Omental fat pad (tissue), 4 donors: ENCODE data around the gene TBC1D5. TPM values are rescaled to one million over a fixed set of nuclear protein-coding genes. Genes with fewer than 3 reads are reported as not detected.

ENCODE experiments used
- ATAC-seq: fragments of 150-250 bp; one replicate; pipeline ENCODE4 v1.9.1; 2016; ENCODE audit warnings: mild to moderate bottlenecking, moderate library complexity; ENCODE audit not compliant: low FRiP score
- DNase-seq: peaks from one replicate; pipeline ENCODE4 v3.0.0-alpha.2; 2019; ENCODE audit warnings: low spot score
- CTCF ChIP-seq, 3 donors: fragments of 450-650 bp; IDR thresholded peaks; one replicate each; pipeline ENCODE4 v1.5.1; 2016 to 2017; ENCODE audit warnings: antibody characterized with exemption in 3 of 3, mild to moderate bottlenecking in 3 of 3, moderate library complexity in 2 of 3
- total RNA-seq, 4 donors: library from RNA; depleted of rRNA; stranded (reverse); fragments of >200 nt; gene quantifications; one replicate each; pipeline ENCODE4 v1.1.0, GENCODE V29; 2016

TBC1D5 gene
- total RNA-seq, 4 donors from 2014 or later: 56.8 to 92.5 (median 74.8) TPM

- no peak for TF ChIP-seq CTCF (IDR thresholded peaks at IDR 0.05)
- DNase-seq (no peak), ATAC-seq (no peak)
Measured at GRCh38 chr3:17588422-17588821, 154.0 kb downstream of the TBC1D5 start.

DNA sequence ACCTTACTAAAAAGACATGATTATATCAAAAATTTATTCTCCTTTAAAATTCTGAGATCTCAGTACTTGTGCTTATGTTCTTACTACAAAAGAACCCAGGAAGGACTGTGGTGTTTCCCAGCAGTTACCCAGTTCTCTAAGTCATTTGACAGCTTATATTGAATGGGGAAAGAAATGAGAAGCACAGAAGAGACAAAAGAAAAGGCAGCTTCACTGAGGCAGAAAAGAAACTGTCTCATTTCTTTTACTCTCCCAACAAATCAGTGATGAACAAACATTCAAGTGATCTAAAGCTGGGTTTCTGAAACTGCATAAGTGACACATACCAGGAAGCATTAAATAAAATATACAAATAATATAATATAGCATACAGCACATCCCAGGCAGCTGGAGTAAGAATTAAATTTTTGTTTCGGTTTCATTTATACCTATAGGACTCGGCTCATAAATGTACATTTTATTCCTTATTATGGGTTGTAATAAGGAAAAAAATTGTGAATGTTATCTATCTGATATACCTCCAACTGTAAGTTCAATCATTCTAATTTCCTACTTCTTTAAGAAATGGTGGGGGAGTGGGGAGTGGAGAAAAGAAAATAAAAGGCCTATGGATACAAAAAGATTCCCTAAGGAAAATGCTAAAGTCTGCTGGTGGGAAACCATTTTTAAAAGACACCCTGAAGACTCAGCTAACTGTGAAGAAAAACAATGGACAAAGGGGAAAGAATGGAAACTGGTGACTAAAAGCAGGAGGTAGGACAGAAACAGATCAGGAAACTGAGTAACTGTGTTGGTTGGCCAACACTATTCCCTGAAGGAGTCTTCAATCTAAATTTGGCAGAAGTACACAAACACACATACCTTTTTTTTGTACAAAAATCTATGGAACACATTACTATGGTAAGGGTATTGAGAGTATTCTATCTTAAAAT is 156.8 kb downstream of the TBC1D5 start:
- no peak for ATAC-seq
- DNase-seq: no peak
- no peak for TF ChIP-seq CTCF (IDR thresholded peaks at IDR 0.05)

GRCh38 chr3:17584066-17584465 is 158.4 kb downstream of the TBC1D5 start:
- DNase-seq (no peak), ATAC-seq (no peak)
- no peak for TF ChIP-seq CTCF (IDR thresholded peaks at IDR 0.05)

GRCh38 chr3:17583530-17583929 is 158.9 kb downstream of the TBC1D5 start:
- DNase-seq (no peak), ATAC-seq (no peak)
- TF ChIP-seq CTCF (IDR thresholded peaks at IDR 0.05): no peak

DNA sequence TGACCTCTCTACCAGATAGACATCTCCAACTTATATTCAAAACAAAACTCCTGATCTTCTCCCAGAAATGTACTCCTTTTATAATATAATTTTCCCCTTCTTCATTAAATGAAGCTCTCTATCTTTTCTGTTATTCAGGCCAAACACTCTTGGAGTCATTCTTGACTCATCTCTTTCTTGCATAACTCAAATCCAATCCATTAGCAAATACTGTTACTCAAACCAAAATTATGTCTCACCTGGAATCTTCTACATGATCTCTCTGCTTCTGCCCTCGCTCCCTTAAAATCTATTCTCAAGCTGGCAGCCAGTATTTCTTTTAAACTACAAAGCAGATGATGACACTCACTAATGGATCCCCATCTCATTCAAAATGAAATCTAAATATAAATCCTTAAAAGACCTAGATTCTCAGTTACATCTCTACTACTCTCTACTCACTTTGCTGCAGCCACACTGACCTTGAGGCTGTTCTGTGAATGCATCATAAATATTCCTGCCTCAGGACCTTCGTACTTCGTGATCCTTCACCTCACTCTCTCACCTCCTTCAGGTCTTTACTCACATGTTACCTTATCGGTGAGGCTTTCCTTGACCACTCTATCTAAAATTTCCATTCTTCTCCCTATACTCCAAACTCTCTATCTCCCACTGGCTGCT is 160.9 kb downstream of the TBC1D5 start:
- TF ChIP-seq CTCF (IDR thresholded peaks at IDR 0.05): no peak
- peak; percentile 78 for ATAC-seq

GRCh38 chr3:17580901-17581300 is 161.5 kb downstream of the TBC1D5 start:
- ATAC-seq: no peak
- no peak for DNase-seq
- TF ChIP-seq CTCF (IDR thresholded peaks at IDR 0.05): no peak

More for the DNA sequence above, 160.9 kb downstream of the TBC1D5 start:
- DNase-seq: no peak
